HepG2 (cell line): ENCODE results near the gene TAF13. TPM values are rescaled to one million over a fixed set of nuclear protein-coding genes. Genes with fewer than 3 reads are reported as not detected.

Source experiments
- ATAC-seq: fragments of 200-7000 bp; cut with Tn5 transposase; 3 replicates; pipeline ENCODE4 v1.9.1; 2020; ENCODE audit warnings: mild to moderate bottlenecking, moderate library complexity
- BruUV-seq: library from RNA; stranded (reverse); fragments of 400-500 nt; replicated peaks from 2 replicates; lab custom pipeline; 2021; lab: Mats Ljungman, UMichigan
- CTCF ChIA-PET: fragments of 300-600 bp; formaldehyde crosslinking; extraction: SDS; loops from one replicate; lab custom pipeline; 2021; ENCODE audit warnings: low total read pairs, inconsistent platforms, low intra/inter-chr PET ratio; lab: Yijun Ruan, JAX
- POLR2A ChIA-PET: fragments of 350-600 bp; sonication (Branson Sonifier 250); formaldehyde crosslinking; loops from one replicate; lab custom pipeline; 2020; ENCODE audit warnings: antibody characterized with exemption, inconsistent platforms; lab: Yijun Ruan, JAX
- DNase-seq: peaks from one replicate; pipeline ENCODE4 v3.0.0-alpha.2; 2015; ENCODE audit warnings: low spot score
- FAIRE-seq: peaks from 3 replicates; lab custom pipeline; 2011; peaks lifted over from hg19 to GRCh38; lab: Jason Lieb, UNC
- H2AFZ ChIP-seq: one replicate; pipeline ENCODE4 v1.6.1; 2011; ENCODE audit warnings: low read length, inconsistent platforms
- H3K27ac ChIP-seq: fragments of 300-600 bp; 3 replicates; pipeline ENCODE4 v1.8.0; 2011; ENCODE audit warnings: mixed run types, mild to moderate bottlenecking, mixed read lengths, low read length, inconsistent platforms; ENCODE audit not compliant: insufficient read depth; ENCODE audit errors: extremely low read length
- H3K27me3 ChIP-seq, 2 experiments: fragments of 200-600 bp in 1 of 2; 2 replicates in 1 of 2; 3 replicates in 1 of 2; pipeline versions ENCODE4 v1.6.0 to v1.8.0; 2011; ENCODE audit warnings: low read length in 2 of 2, mild to moderate bottlenecking in 2 of 2, moderate library complexity in 2 of 2, inconsistent platforms in 1 of 2; ENCODE audit not compliant: insufficient read depth in 2 of 2, control insufficient read depth in 1 of 2
- H3K36me3 ChIP-seq, 2 experiments: fragments of 200-600 bp in 1 of 2; replicated peaks in 1 of 2; 2 replicates in 1 of 2; 3 replicates in 1 of 2; pipeline versions ENCODE4 v1.5.1 to v1.8.0; 2011; ENCODE audit warnings: low read length in 2 of 2, inconsistent platforms in 1 of 2; ENCODE audit not compliant: insufficient read depth in 2 of 2, control insufficient read depth in 1 of 2
- H3K4me1 ChIP-seq: 2 replicates; pipeline ENCODE4 v1.5.1; 2012; ENCODE audit warnings: low read length, inconsistent platforms; ENCODE audit not compliant: insufficient read depth
- H3K4me2 ChIP-seq: 2 replicates; pipeline ENCODE4 v1.6.0; 2011; ENCODE audit warnings: low read depth, low read length, inconsistent platforms
- H3K4me3 ChIP-seq, 3 experiments: fragments of 200-600 bp in 1 of 3; sonication (generic), shearing (Covaris generic) in 1 of 3; replicated peaks in 1 of 3; 2 replicates each; pipeline ENCODE4 v1.5.1; 2011 to 2016; ENCODE audit warnings: low read length in 3 of 3, inconsistent platforms in 2 of 3, low read depth in 2 of 3, mild to moderate bottlenecking in 2 of 3, control low read depth in 1 of 3, mixed read lengths in 1 of 3; ENCODE audit not compliant: insufficient read depth in 1 of 3
- H3K79me2 ChIP-seq: one replicate; pipeline ENCODE4 v1.6.1; 2011; ENCODE audit warnings: low read length, inconsistent platforms; ENCODE audit not compliant: insufficient read depth
- H3K9ac ChIP-seq: 2 replicates; pipeline ENCODE4 v1.6.0; 2011; ENCODE audit warnings: mild to moderate bottlenecking, low read depth, low read length, inconsistent platforms; ENCODE audit not compliant: insufficient read depth
- H3K9me3 ChIP-seq: 2 replicates; pipeline ENCODE4 v1.5.1; 2012; ENCODE audit warnings: mild to moderate bottlenecking, low read length
- H4K20me1 ChIP-seq: 2 replicates; pipeline ENCODE4 v1.6.0; 2011; ENCODE audit warnings: inconsistent platforms, mild to moderate bottlenecking, low read length, moderate library complexity; ENCODE audit not compliant: insufficient read depth
- ADNP ChIP-seq: sonication (generic); formaldehyde crosslinking; IDR thresholded peaks from 2 replicates; pipeline ENCODE4 v1.4.0; 2020; ENCODE audit warnings: missing genetic modification reagents
- AGO2 ChIP-seq: fragments of 200-400 bp; formaldehyde crosslinking; optimal IDR thresholded peaks from 2 replicates; pipeline ENCODE3; 2017; ENCODE audit warnings: mild to moderate bottlenecking, low read depth, low read length, moderate library complexity
- CBFB ChIP-seq: sonication (generic); formaldehyde crosslinking; IDR thresholded peaks from 2 replicates; pipeline ENCODE4 v1.4.0; 2020; ENCODE audit warnings: missing genetic modification reagents
- ETV6 ChIP-seq: sonication (generic); formaldehyde crosslinking; conservative IDR thresholded peaks from 2 replicates; pipeline ENCODE4 v1.4.0; 2020; ENCODE audit warnings: missing genetic modification reagents
- EZH2 ChIP-seq: conservative IDR thresholded peaks from 2 replicates; pipeline ENCODE4 v1.6.1; 2012; ENCODE audit warnings: mild to moderate bottlenecking, low read depth, low read length, moderate library complexity
- FOXM1 ChIP-seq: sonication (generic); formaldehyde crosslinking; IDR thresholded peaks from 2 replicates; pipeline ENCODE4 v1.5.0; 2020; ENCODE audit warnings: missing genetic modification reagents
- HNRNPLL ChIP-seq: fragments of 200-400 bp; formaldehyde crosslinking; IDR thresholded peaks from 2 replicates; pipeline ENCODE4 v1.6.1; 2017; ENCODE audit warnings: mild to moderate bottlenecking, low read depth, low read length; ENCODE audit not compliant: poor library complexity, severe bottlenecking
- IKZF1 ChIP-seq: fragments of 450-650 bp; IDR thresholded peaks from 2 replicates; pipeline ENCODE4 v1.7.1; 2016
- MED8 ChIP-seq: sonication (generic); formaldehyde crosslinking; IDR thresholded peaks from 2 replicates; pipeline ENCODE4 v1.8.1; 2023; ENCODE audit warnings: mild to moderate bottlenecking, missing genetic modification reagents; ENCODE audit not compliant: insufficient replicate concordance
- MTF2 ChIP-seq: sonication (generic); formaldehyde crosslinking; IDR thresholded peaks from 2 replicates; pipeline ENCODE4 v1.5.0; 2020; ENCODE audit warnings: missing genetic modification reagents, borderline replicate concordance
- ZNF598 ChIP-seq: sonication (generic); formaldehyde crosslinking; IDR thresholded peaks from 2 replicates; pipeline ENCODE4 v1.5.1; 2020; ENCODE audit warnings: mild to moderate bottlenecking, missing genetic modification reagents, borderline replicate concordance
- WGBS: methylation state at CpG from one replicate; pipeline ENCODE4 v1.1.6; 2017; ENCODE audit warnings: low lambda C conversion rate; 5-methylcytosine and 5-hydroxymethylcytosine counted together
- in situ Hi-C: cut with HindIII; loops from 2 replicates; pipeline ENCODE4 v1.10.0; 2017; ENCODE audit warnings: low pct_unique_long_range_greater_than_20kb; ENCODE audit not compliant: extremely low pct_ligation_motif_present
- intact Hi-C: fragments of 100-400 bp; cut with micrococcal nuclease; formaldehyde crosslinking; loops from one replicate; pipeline ENCODE4 v1.10.0; 2022; ENCODE audit not compliant: unreplicated experiment
- polyA plus RNA-seq, 8 experiments: library from polyadenylated mRNA; depleted of rRNA in 3 of 8; stranded (reverse) in 7 of 8; unstranded in 1 of 8; fragments of >200 nt; fragmentation: Illumina TruSeq in 4 of 8; extraction: Trizol in 4 of 8; gene quantifications; 2 replicates each; pipeline versions ENCODE4 v1.2.1 to v1.2.3, GENCODE V29; 2011 to 2016; ENCODE audit warnings: low read depth in 4 of 8, missing spikeins in 1 of 8, mixed read lengths in 1 of 8; ENCODE audit not compliant: insufficient read depth in 1 of 8
- total RNA-seq, 5 experiments: library from RNA; depleted of rRNA; stranded (reverse); fragments of >200 nt; fragmentation: Illumina TruSeq; extraction: Trizol; gene quantifications; 2 replicates each; pipeline ENCODE4 v1.2.3, GENCODE V29; 2016; ENCODE audit warnings: low read depth in 1 of 5
- TF ChIP-seq, protein P1 (sequence below): sonication (generic); formaldehyde crosslinking; IDR thresholded peaks from 2 replicates; pipeline ENCODE4 v1.4.0; 2020; ENCODE audit warnings: mild to moderate bottlenecking, low read depth, missing genetic modification reagents
- TF ChIP-seq, protein P2 (sequence below): sonication (generic); formaldehyde crosslinking; IDR thresholded peaks from 2 replicates; pipeline ENCODE4 v1.8.1; 2023; ENCODE audit warnings: missing genetic modification reagents, mild to moderate bottlenecking, borderline replicate concordance
- TF ChIP-seq, protein P3 (sequence below): sonication (generic); formaldehyde crosslinking; IDR thresholded peaks from 2 replicates; pipeline ENCODE4 v1.4.0; 2020; ENCODE audit warnings: missing genetic modification reagents, borderline replicate concordance

TAF13 gene
- total and polyA plus RNA-seq, 2 of the 13 experiments (the other 11 are each of a cell fraction or from before 2014, with no cell fraction given) = 11.5 to 36.3 TPM

DNA sequence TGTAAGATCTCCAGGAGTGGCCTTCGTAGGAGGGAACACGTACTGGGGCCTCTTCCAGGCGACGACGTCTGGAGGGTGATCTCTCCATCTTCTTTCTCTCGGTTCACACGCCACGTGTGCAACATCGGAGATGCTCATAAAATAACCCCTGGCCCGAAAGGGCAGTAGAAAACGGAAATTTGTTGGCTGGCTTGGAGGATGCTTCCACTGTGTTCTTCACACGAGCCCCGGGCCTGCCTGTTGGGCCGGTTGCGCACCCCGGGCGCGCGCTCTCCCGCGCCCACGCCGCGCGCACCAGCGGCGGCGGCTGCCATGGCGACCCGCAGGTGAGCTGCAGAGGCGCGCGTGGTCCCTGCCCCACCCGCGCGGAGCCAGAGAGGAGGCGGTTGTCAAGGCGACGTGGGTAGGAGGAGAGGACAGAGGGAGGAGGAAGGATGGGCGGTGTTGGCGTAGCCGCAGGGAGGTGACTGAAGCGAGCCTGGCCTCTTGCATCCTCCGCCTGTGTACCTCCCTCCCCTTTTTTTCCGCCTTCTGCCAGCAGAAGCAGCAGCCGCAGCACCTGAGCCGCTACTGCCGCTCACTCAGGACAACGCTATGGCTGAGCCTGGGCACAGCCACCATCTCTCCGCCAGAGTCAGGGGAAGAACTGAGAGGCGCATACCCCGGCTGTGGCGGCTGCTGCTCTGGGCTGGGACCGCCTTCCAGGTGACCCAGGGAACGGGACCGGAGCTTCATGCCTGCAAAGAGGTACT, 38.0 kb upstream of the TAF13 start, which contains the start of gene ELAPOR1:
ELAPOR1 (plus strand) TSS at position 526 of the 752 bp plus-strand sequence; CDS start at position 595, 69 bp downstream.
- ChIA-PET POLR2A (interaction anchor here (5.2 kb wide), 1 partner anchor 14 kb away, joined by 46 read pairs; no protein-coding TSS in a partner anchor), CTCF (no interaction called here)
- intact Hi-C loops = loop anchor here (2.0 to 10.0 kb wide), 4 partner anchors 23 to 285 kb away; partner anchors contain the start of gene CLCC1
- Histone ChIP-seq H3K36me3 (no peaks in the 10 kb centered on the region), H3K27me3 (peaks cover 2 to 32% of the 10 kb centered on the region in 2 experiments; a peak in 4 of 5 replicates), H3K9me3 (no peaks in the 10 kb centered on the region), H3K4me3 (peak within 1 kb of the TSS in 1 of 3 experiments; percentile 45; a peak in 2 of 6 replicates), H3K9ac (no peak within 1 kb of the TSS), H3K27ac (no peak within 1 kb of the TSS), H4K20me1 (no peaks in the 10 kb centered on the region), H3K4me2 (peak within 1 kb of the TSS; percentile 68), H3K79me2 (no peaks in the 10 kb centered on the region), H3K4me1 (peaks cover 43% of the 10 kb centered on the region), H2AFZ (no peak within 1 kb of the TSS)
- no TSS peak for BruUV-seq
- in situ Hi-C loops = no loop called here
- DNase-seq (no peak), FAIRE-seq (no peak), ATAC-seq (no peak)
- 76% methylated on average over 45 of the region's 56 CpGs for WGBS
- TF ChIP-seq ZNF598 (CRISPR knock-in tag) = no peak
- no peak for TF ChIP-seq AGO2
- no peak for TF ChIP-seq EZH2
- no peak for TF ChIP-seq ETV6
- no peak for TF ChIP-seq IKZF1
- TF ChIP-seq, protein P1, sequence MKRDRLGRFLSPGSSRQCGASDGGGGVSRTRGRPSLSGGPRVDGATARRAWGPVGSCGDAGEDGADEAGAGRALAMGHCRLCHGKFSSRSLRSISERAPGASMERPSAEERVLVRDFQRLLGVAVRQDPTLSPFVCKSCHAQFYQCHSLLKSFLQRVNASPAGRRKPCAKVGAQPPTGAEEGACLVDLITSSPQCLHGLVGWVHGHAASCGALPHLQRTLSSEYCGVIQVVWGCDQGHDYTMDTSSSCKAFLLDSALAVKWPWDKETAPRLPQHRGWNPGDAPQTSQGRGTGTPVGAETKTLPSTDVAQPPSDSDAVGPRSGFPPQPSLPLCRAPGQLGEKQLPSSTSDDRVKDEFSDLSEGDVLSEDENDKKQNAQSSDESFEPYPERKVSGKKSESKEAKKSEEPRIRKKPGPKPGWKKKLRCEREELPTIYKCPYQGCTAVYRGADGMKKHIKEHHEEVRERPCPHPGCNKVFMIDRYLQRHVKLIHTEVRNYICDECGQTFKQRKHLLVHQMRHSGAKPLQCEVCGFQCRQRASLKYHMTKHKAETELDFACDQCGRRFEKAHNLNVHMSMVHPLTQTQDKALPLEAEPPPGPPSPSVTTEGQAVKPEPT (CRISPR knock-in tag) = no peak
- peak; percentile 58 for TF ChIP-seq HNRNPLL
- TF ChIP-seq MED8 = no peak
- TF ChIP-seq, protein P2, sequence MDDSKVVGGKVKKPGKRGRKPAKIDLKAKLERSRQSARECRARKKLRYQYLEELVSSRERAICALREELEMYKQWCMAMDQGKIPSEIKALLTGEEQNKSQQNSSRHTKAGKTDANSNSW (CRISPR knock-in tag) = no peak
- peak; percentile 4; the same call in 1 of the 2 replicates for TF ChIP-seq MTF2 (CRISPR knock-in tag)
- TF ChIP-seq CBFB (CRISPR knock-in tag) = no peak
- TF ChIP-seq, protein P3, sequence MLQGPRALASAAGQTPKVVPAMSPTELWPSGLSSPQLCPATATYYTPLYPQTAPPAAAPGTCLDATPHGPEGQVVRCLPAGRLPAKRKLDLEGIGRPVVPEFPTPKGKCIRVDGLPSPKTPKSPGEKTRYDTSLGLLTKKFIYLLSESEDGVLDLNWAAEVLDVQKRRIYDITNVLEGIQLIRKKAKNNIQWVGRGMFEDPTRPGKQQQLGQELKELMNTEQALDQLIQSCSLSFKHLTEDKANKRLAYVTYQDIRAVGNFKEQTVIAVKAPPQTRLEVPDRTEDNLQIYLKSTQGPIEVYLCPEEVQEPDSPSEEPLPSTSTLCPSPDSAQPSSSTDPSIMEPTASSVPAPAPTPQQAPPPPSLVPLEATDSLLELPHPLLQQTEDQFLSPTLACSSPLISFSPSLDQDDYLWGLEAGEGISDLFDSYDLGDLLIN = no peak
- TF ChIP-seq ADNP (CRISPR knock-in tag) = no peak
- TF ChIP-seq FOXM1 (CRISPR knock-in tag) = no peak
- TF ChIP-seq, all 625 proteins: peak for 2
